ENCODE data around the gene CENATAC.
"Not testable (repeated sequence)": the region's sequence is repeated elsewhere in the genome, so short reads cannot be mapped to it uniquely, and the experiment has no call there.

CENATAC gene

GRCh38 chr11:119054418-119054817 lies 56.5 kb downstream of the CENATAC start:
- no peak for DNase-seq (ENCODE audit: low spot score)

- DNase-seq (ENCODE audit: low spot score): peak; percentile 52
These were observed 58.0 kb downstream of the CENATAC start for GRCh38 chr11:119055901-119056300.

GRCh38 chr11:119056421-119056999 lies 58.6 kb downstream of the CENATAC start:
- DNase-seq (ENCODE audit: low spot score): no peak

- DNase-seq (ENCODE audit: low spot score): peak; percentile 98
These were observed 59.2 kb downstream of the CENATAC start, which contains the start of gene HYOU1 for GRCh38 chr11:119057000-119057769. Gene HYOU1, minus strand, starts transcription at chr11:119057205. Its CDS starts 1,045 bp downstream, at chr11:119056160.

GRCh38 chr11:119059128-119059527 lies 61.2 kb downstream of the CENATAC start:
- DNase-seq (ENCODE audit: low spot score): not testable (repeated sequence)

- no peak for DNase-seq (ENCODE audit: low spot score)
These were observed 63.3 kb downstream of the CENATAC start for GRCh38 chr11:119061256-119061655.

- DNase-seq (ENCODE audit: low spot score): peak; percentile 84
These were observed 64.8 kb downstream of the CENATAC start for GRCh38 chr11:119062779-119063178.

GRCh38 chr11:119065369-119065768 lies 67.4 kb downstream of the CENATAC start:
- peak; percentile 82 for DNase-seq (ENCODE audit: low spot score)

Data from hematopoietic multipotent progenitor cell treated with erythropoietin and hydrocortisone succinate and interleukin-3 and kit ligand, for 15 days (in vitro differentiated cells).